H1 (cell line): Measurements from ENCODE around the gene HHIP. TPM values are rescaled to one million over a fixed set of nuclear protein-coding genes. Genes with fewer than 3 reads are reported as not detected.

Source experiments
- CTCF ChIA-PET: fragments of 300-600 bp; sonication (Branson Sonifier 250); formaldehyde crosslinking; loops from one replicate; lab custom pipeline; 2021; ENCODE audit not compliant: partially characterized antibody; lab: Charles Lee
- POLR2A ChIA-PET: fragments of 300-600 bp; sonication (Branson Sonifier 250); formaldehyde crosslinking; loops from one replicate; lab custom pipeline; 2021; ENCODE audit warnings: inconsistent platforms; ENCODE audit not compliant: partially characterized antibody; lab: Charles Lee
- DNase-seq, 2 experiments: peaks; one replicate each; pipeline versions ENCODE4 v3.0.0 to v3.0.0-alpha.2; 2010 to 2022; ENCODE audit warnings: low spot score in 2 of 2, low read depth in 1 of 2, mixed read lengths in 1 of 2
- FAIRE-seq: peaks from 2 replicates; lab custom pipeline; 2011; peaks lifted over from hg19 to GRCh38; lab: Jason Lieb, UNC
- H2AFZ ChIP-seq: 2 replicates; pipeline ENCODE4 v1.8.1; 2012; ENCODE audit warnings: low read length, inconsistent platforms
- H2AK5ac ChIP-seq: 2 replicates; pipeline ENCODE4 v1.6.1; 2013; ENCODE audit warnings: low read depth, low read length
- H2BK120ac ChIP-seq: replicated peaks from 2 replicates; pipeline ENCODE3; 2013; ENCODE audit warnings: low read depth, low read length, inconsistent platforms
- H2BK12ac ChIP-seq: 2 replicates; pipeline ENCODE4 v1.6.1; 2013; ENCODE audit warnings: low read depth, low read length
- H2BK15ac ChIP-seq: 2 replicates; pipeline ENCODE4 v1.6.1; 2013; ENCODE audit warnings: low read length
- H2BK20ac ChIP-seq: 2 replicates; pipeline ENCODE4 v1.6.1; 2013; ENCODE audit warnings: low read length
- H2BK5ac ChIP-seq: 2 replicates; pipeline ENCODE4 v1.6.1; 2013; ENCODE audit warnings: low read depth, low read length
- H3K14ac ChIP-seq: 2 replicates; pipeline ENCODE4 v1.6.1; 2013; ENCODE audit warnings: inconsistent platforms; ENCODE audit not compliant: insufficient read length
- H3K18ac ChIP-seq: 2 replicates; pipeline ENCODE4 v1.6.1; 2013; ENCODE audit warnings: low read length; ENCODE audit errors: extremely low read depth
- H3K23ac ChIP-seq: 2 replicates; pipeline ENCODE4 v1.6.1; 2013; ENCODE audit warnings: inconsistent platforms; ENCODE audit not compliant: insufficient read length
- H3K23me2 ChIP-seq: 2 replicates; pipeline ENCODE4 v1.6.1; 2013; ENCODE audit warnings: low read depth, low read length
- H3K27ac ChIP-seq: 2 replicates; pipeline ENCODE4 v1.6.1; 2011; ENCODE audit warnings: low read depth, low read length, inconsistent platforms
- H3K27me3 ChIP-seq, 4 experiments: replicated peaks in 1 of 4; 1 replicate in 1 of 4; 2 replicates in 3 of 4; pipeline versions ENCODE4 v1.6.1 to v1.8.1; 2011 to 2013; ENCODE audit warnings: low read length in 3 of 4, mild to moderate bottlenecking in 3 of 4, inconsistent platforms in 2 of 4, mixed read lengths in 2 of 4, moderate library complexity in 1 of 4; ENCODE audit not compliant: control insufficient read depth in 3 of 4, insufficient read depth in 3 of 4; ENCODE audit errors: extremely low read depth in 1 of 4
- H3K36me3 ChIP-seq, 4 experiments: 2 replicates each; pipeline versions ENCODE4 v1.6.1 to v1.8.1; 2011 to 2013; ENCODE audit warnings: mild to moderate bottlenecking in 4 of 4, low read length in 3 of 4, moderate library complexity in 2 of 4, control low read depth in 1 of 4, inconsistent platforms in 1 of 4; ENCODE audit not compliant: insufficient read depth in 4 of 4, control insufficient read depth in 2 of 4
- H3K4ac ChIP-seq: replicated peaks from 2 replicates; pipeline ENCODE3; 2013; ENCODE audit warnings: low read length, low read depth, mixed read lengths, inconsistent platforms; ENCODE audit not compliant: insufficient read length
- H3K4me1 ChIP-seq, 4 experiments: replicated peaks in 1 of 4; 1 replicate in 1 of 4; 2 replicates in 3 of 4; pipeline versions ENCODE4 v1.6.1 to v1.8.1; 2011 to 2013; ENCODE audit warnings: low read length in 3 of 4, inconsistent platforms in 2 of 4, mixed read lengths in 1 of 4; ENCODE audit not compliant: insufficient read depth in 4 of 4, control insufficient read depth in 3 of 4
- H3K4me2 ChIP-seq, 2 experiments: 2 replicates each; pipeline versions ENCODE4 v1.6.1 to v1.8.1; 2011 to 2013; ENCODE audit warnings: low read depth in 2 of 2, low read length in 2 of 2, control low read depth in 1 of 2, inconsistent platforms in 1 of 2, mild to moderate bottlenecking in 1 of 2; ENCODE audit not compliant: insufficient read depth in 1 of 2
- H3K4me3 ChIP-seq, 4 experiments: fragments of 200-600, 300-600 bp in 1 of 4; sonication (generic), shearing (Covaris generic), sonication (Bioruptor Twin) in 1 of 4; 2 replicates each; pipeline versions ENCODE4 v1.5.1 to v1.8.1; 2011 to 2016; ENCODE audit warnings: low read length in 4 of 4, low read depth in 3 of 4, control low read depth in 2 of 4, inconsistent platforms in 2 of 4, mild to moderate bottlenecking in 2 of 4, mixed read lengths in 1 of 4, moderate library complexity in 1 of 4; ENCODE audit not compliant: insufficient read depth in 2 of 4; ENCODE audit errors: extremely low read depth in 1 of 4
- H3K56ac ChIP-seq: replicated peaks from 2 replicates; pipeline ENCODE3; 2013; ENCODE audit warnings: low read depth, mild to moderate bottlenecking, mixed read lengths, low read length, inconsistent platforms; ENCODE audit not compliant: insufficient read length
- H3K79me1 ChIP-seq: 2 replicates; pipeline ENCODE4 v1.6.1; 2013; ENCODE audit warnings: low read depth, low read length, control low read depth
- H3K79me2 ChIP-seq, 2 experiments: 2 replicates each; pipeline versions ENCODE4 v1.6.1 to v1.8.1; 2012 to 2013; ENCODE audit warnings: low read length in 2 of 2, mild to moderate bottlenecking in 2 of 2, inconsistent platforms in 1 of 2; ENCODE audit not compliant: insufficient read depth in 2 of 2, control insufficient read depth in 1 of 2
- H3K9ac ChIP-seq, 4 experiments: replicated peaks in 1 of 4; 1 replicate in 1 of 4; 2 replicates in 3 of 4; pipeline versions ENCODE4 v1.6.1 to v1.8.1; 2011 to 2013; ENCODE audit warnings: low read depth in 3 of 4, low read length in 3 of 4, control low read depth in 2 of 4, mild to moderate bottlenecking in 2 of 4, moderate library complexity in 2 of 4, inconsistent platforms in 1 of 4; ENCODE audit errors: extremely low read depth in 1 of 4
- H3K9me3 ChIP-seq, 2 experiments: 2 replicates each; pipeline versions ENCODE4 v1.6.1 to v1.8.1; 2012 to 2013; ENCODE audit warnings: mild to moderate bottlenecking in 2 of 2, moderate library complexity in 2 of 2, control low read depth in 1 of 2, inconsistent platforms in 1 of 2, low read depth in 1 of 2, low read length in 1 of 2, mixed read lengths in 1 of 2; ENCODE audit not compliant: insufficient read depth in 2 of 2
- H4K20me1 ChIP-seq, 2 experiments: replicated peaks in 1 of 2; 2 replicates each; pipeline versions ENCODE3 to v1.8.1; 2011 to 2013; ENCODE audit warnings: inconsistent platforms in 2 of 2, low read length in 2 of 2, mild to moderate bottlenecking in 1 of 2; ENCODE audit not compliant: insufficient read depth in 2 of 2, control insufficient read depth in 1 of 2
- H4K5ac ChIP-seq: 2 replicates; pipeline ENCODE4 v1.6.1; 2013; ENCODE audit warnings: low read length, low read depth, mixed read lengths, inconsistent platforms; ENCODE audit not compliant: insufficient read length
- H4K8ac ChIP-seq: 2 replicates; pipeline ENCODE4 v1.8.0; 2013; ENCODE audit warnings: mild to moderate bottlenecking, moderate library complexity, low read length, inconsistent platforms; ENCODE audit not compliant: insufficient read depth; ENCODE audit errors: extremely low read depth
- H4K91ac ChIP-seq: replicated peaks from 2 replicates; pipeline ENCODE3; 2013; ENCODE audit warnings: low read length, mixed read lengths, inconsistent platforms; ENCODE audit not compliant: insufficient read length
- CBX5 ChIP-seq: fragments of 300-800, 300-1000 bp; sonication (generic); IDR thresholded peaks from 2 replicates; pipeline ENCODE4 v1.7.1; 2016; ENCODE audit warnings: antibody characterized with exemption, low read length, low read depth
- CEBPB ChIP-seq: IDR thresholded peaks from 2 replicates; pipeline ENCODE4 v1.6.1; 2012; ENCODE audit warnings: low read depth, low read length
- CREB1 ChIP-seq: IDR thresholded peaks from 2 replicates; pipeline ENCODE4 v1.6.1; 2012; ENCODE audit warnings: inconsistent platforms
- NRF1 ChIP-seq: IDR thresholded peaks from 2 replicates; pipeline ENCODE4 v1.6.1; 2011; ENCODE audit warnings: mild to moderate bottlenecking, low read depth, low read length, improper control_type of control experiment
- RBBP5 ChIP-seq: IDR thresholded peaks from 2 replicates; pipeline ENCODE4 v1.7.1; 2012; ENCODE audit warnings: low read depth, mild to moderate bottlenecking, inconsistent platforms, low read length, moderate library complexity, borderline replicate concordance
- RFX5 ChIP-seq: IDR thresholded peaks from 2 replicates; pipeline ENCODE4 v1.6.1; 2011; ENCODE audit warnings: low read depth, low read length, improper control_type of control experiment, borderline replicate concordance
- RNF2 ChIP-seq: fragments of 200-900, 300-1000 bp; sonication (generic); IDR thresholded peaks from 2 replicates; pipeline ENCODE4 v1.7.1; 2016; ENCODE audit warnings: borderline replicate concordance, low read depth, mild to moderate bottlenecking, antibody characterized with exemption, low read length; ENCODE audit not compliant: poor library complexity, severe bottlenecking; ENCODE audit errors: missing control alignments
- SAP30 ChIP-seq: fragments of 300-600 bp; sonication (generic); IDR thresholded peaks from 2 replicates; pipeline ENCODE4 v1.7.1; 2012; ENCODE audit warnings: low read length, moderate library complexity, mild to moderate bottlenecking, inconsistent platforms; ENCODE audit not compliant: insufficient read depth, insufficient replicate concordance
- TAF7 ChIP-seq: optimal IDR thresholded peaks from 2 replicates; pipeline ENCODE3; 2011; ENCODE audit warnings: low read depth, mild to moderate bottlenecking, inconsistent platforms, low read length, moderate library complexity, borderline replicate concordance
- WGBS, 2 experiments: shearing (Covaris generic) in 1 of 2; methylation state at CpG; one replicate each; pipeline versions ENCODE4 v1.1.6 to v1.1.7; 2013 to 2015; ENCODE audit warnings: low lambda C conversion rate in 2 of 2, mixed read lengths in 2 of 2, inconsistent platforms in 1 of 2, low coverage in 1 of 2, missing lambda C conversion rate in 1 of 2; ENCODE audit not compliant: insufficient replicate concordance in 2 of 2, insufficient coverage in 1 of 2, insufficient read length in 1 of 2; ENCODE audit errors: extremely low coverage in 1 of 2, missing lambda C conversion rate in 1 of 2; 5-methylcytosine and 5-hydroxymethylcytosine counted together
- polyA plus RNA-seq, 7 experiments: library from polyadenylated mRNA; depleted of rRNA in 3 of 7; stranded (reverse) in 5 of 7; unstranded in 2 of 7; fragments of >200 nt in 5 of 7; fragments of 200-250 nt in 2 of 7; gene quantifications; 1 replicate in 5 of 7; 2 replicates in 1 of 7; 4 replicates in 1 of 7; pipeline versions ENCODE4 v1.2.1 to v1.2.3, GENCODE V29; 2011 to 2013; ENCODE audit warnings: missing spikeins in 2 of 7, mixed read lengths in 2 of 7
- total RNA-seq: library from RNA; stranded (reverse); fragmentation: NEBNext Ultra II Directional; extraction: Animal tissue kit (Norgen Biotek cat#: 25700); gene quantifications from 2 replicates; pipeline ENCODE4 v1.2.1, GENCODE V29; 2021
- TF ChIP-seq, protein P1 (sequence below): IDR thresholded peaks from 2 replicates; pipeline ENCODE4 v1.6.1; 2011; ENCODE audit warnings: low read length, improper control_type of control experiment

Gene HHIP
- total and polyA plus RNA-seq, 2 of the 8 experiments (the other 6 are each of a cell fraction or from before 2014, with no cell fraction given): 0.05 to 1.3 TPM

DNA sequence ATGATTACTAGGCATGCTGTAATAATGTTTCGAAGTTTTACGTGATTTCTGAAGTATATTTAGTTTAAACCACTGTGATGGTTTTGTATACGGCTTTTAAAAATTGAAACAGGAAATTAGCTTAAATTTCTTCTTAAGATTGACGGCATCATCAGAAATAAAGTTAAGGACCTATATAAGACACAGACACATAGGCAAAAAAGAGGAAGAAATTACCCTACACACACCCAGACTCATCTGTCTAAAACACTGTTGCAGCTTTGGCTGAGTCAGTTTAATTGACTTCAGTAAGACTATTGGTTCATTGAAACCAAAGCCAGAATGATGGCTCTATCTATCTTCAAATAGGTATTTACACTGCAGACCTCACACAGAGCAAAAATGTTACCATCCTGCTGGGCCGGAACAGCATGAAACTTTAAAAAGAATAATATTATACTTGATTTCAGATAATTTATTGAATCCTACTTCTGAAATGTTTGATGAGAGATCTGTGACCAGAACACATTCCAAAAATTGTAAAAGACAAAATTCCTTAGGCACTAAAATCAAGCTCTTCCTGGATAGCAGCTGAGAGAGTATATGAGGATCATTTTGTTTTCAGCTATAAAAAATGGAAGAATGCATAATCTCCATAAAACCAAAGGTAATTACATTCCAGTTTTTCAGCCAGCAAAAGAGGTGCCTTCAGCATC, 4.5 kb downstream of the HHIP start:
- no peak for FAIRE-seq
- peak overlapping the region in 1 of 2 experiments; percentile 98; a peak in 2 of 4 replicates for H3K4me2 ChIP-seq
- H3K18ac ChIP-seq: no peak overlapping the region
- H3K23me2 ChIP-seq: peaks cover 7% of the 10 kb centered on the region; the same call in 1 of the 2 replicates
- no peak overlapping the region for H3K4ac ChIP-seq
- ChIA-PET POLR2A (interaction anchor here (1.0 kb wide), 1 partner anchor 58 kb away, joined by 3 read pairs; no protein-coding TSS in a partner anchor), CTCF (no interaction called here)
- H4K8ac ChIP-seq: no peak overlapping the region
- no peak overlapping the region for H2BK120ac ChIP-seq
- no peaks in the 10 kb centered on the region for H3K9me3 ChIP-seq
- H3K4me3 ChIP-seq: no peak overlapping the region
- H4K5ac ChIP-seq: peak overlapping the region; percentile 62
- 81% methylated on average over 5 of the region's 5 CpGs; no CpG with 5 or more reads in 1 of the 2 experiments for WGBS, 2 experiments
- no peak overlapping the region for H3K27ac ChIP-seq
- H2BK15ac ChIP-seq: no peak overlapping the region
- no peak overlapping the region for H2BK5ac ChIP-seq
- H3K9ac ChIP-seq: no peak overlapping the region
- H2AFZ ChIP-seq: no peak overlapping the region
- peaks cover 4 to 27% (median 12%) of the 10 kb centered on the region in 4 experiments; a peak in 6 of 7 replicates for H3K4me1 ChIP-seq
- peaks cover 3 to 9% of the 10 kb centered on the region in 2 experiments for H4K20me1 ChIP-seq
- no peak overlapping the region; the same call in 1 of the 2 replicates for H2BK20ac ChIP-seq
- DNase-seq: no peak
- no peaks in the 10 kb centered on the region for H3K79me2 ChIP-seq
- peaks cover 14 to 37% (median 31%) of the 10 kb centered on the region in 4 experiments for H3K27me3 ChIP-seq
- no peak overlapping the region for H4K91ac ChIP-seq
- H3K23ac ChIP-seq: no peak overlapping the region
- no peaks in the 10 kb centered on the region for H3K79me1 ChIP-seq
- H3K56ac ChIP-seq: no peak overlapping the region
- H2AK5ac ChIP-seq: no peak overlapping the region
- H2BK12ac ChIP-seq: no peak overlapping the region; the same call in 1 of the 2 replicates
- no peaks in the 10 kb centered on the region for H3K36me3 ChIP-seq
- no peak overlapping the region for H3K14ac ChIP-seq
- TF ChIP-seq RBBP5 (no peak), SAP30 (no peak), RNF2 (no peak), TAF7 (no peak), RFX5 (no peak), CEBPB (no peak), CREB1 (no peak), NRF1 (no peak), CBX5 (no peak)
- TF ChIP-seq, protein P1, sequence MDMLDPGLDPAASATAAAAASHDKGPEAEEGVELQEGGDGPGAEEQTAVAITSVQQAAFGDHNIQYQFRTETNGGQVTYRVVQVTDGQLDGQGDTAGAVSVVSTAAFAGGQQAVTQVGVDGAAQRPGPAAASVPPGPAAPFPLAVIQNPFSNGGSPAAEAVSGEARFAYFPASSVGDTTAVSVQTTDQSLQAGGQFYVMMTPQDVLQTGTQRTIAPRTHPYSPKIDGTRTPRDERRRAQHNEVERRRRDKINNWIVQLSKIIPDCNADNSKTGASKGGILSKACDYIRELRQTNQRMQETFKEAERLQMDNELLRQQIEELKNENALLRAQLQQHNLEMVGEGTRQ: no peak
